ENCODE measurements around the gene SRRM2.

SRRM2 gene

GRCh38 chr16:2741168-2741567 lies 11.3 kb upstream of the SRRM2 start:
- no peak for DNase-seq

GRCh38 chr16:2742323-2743006 lies 10.0 kb upstream of the SRRM2 start:
- no peak for DNase-seq

GRCh38 chr16:2743007-2743810 lies 9.2 kb upstream of the SRRM2 start:
- no peak for DNase-seq

GRCh38 chr16:2744711-2745110 lies 7.7 kb upstream of the SRRM2 start:
- DNase-seq: no peak

GRCh38 chr16:2745116-2745890 lies 7.1 kb upstream of the SRRM2 start:
- no peak for DNase-seq

- no peak for DNase-seq
These were observed 6.5 kb upstream of the SRRM2 start for GRCh38 chr16:2745961-2746360.

GRCh38 chr16:2748757-2749455 lies 3.5 kb upstream of the SRRM2 start:
- no peak for DNase-seq

GRCh38 chr16:2749476-2749875 lies 3.0 kb upstream of the SRRM2 start:
- DNase-seq: no peak

- DNase-seq: no peak
These were observed 2.5 kb upstream of the SRRM2 start for GRCh38 chr16:2749936-2750335.

GRCh38 chr16:2751577-2752034 lies 832 bp upstream of the SRRM2 start:
- DNase-seq: no peak

- peak; percentile 79 for DNase-seq
These were observed 653 bp downstream of the SRRM2 start for GRCh38 chr16:2752850-2753732.

GRCh38 chr16:2753733-2754020 lies 1.2 kb downstream of the SRRM2 start:
- no peak for DNase-seq

- DNase-seq: no peak
These were observed 2.7 kb downstream of the SRRM2 start for GRCh38 chr16:2755158-2755557.

GRCh38 chr16:2756288-2757015 lies 4.0 kb downstream of the SRRM2 start:
- DNase-seq: no peak

GRCh38 chr16:2757344-2757743 lies 4.9 kb downstream of the SRRM2 start:
- no peak for DNase-seq

GRCh38 chr16:2761472-2761871 lies 9.0 kb downstream of the SRRM2 start:
- DNase-seq: no peak

GRCh38 chr16:2761886-2762583 lies 9.6 kb downstream of the SRRM2 start:
- no peak for DNase-seq

GRCh38 chr16:2762711-2763110 lies 10.3 kb downstream of the SRRM2 start:
- no peak for DNase-seq

GRCh38 chr16:2763173-2763572 lies 10.7 kb downstream of the SRRM2 start:
- no peak for DNase-seq

GRCh38 chr16:2764718-2765117 lies 12.3 kb downstream of the SRRM2 start:
- no peak for DNase-seq
